Measurements from ENCODE around the gene PCED1B.

GRCh38 chr12:47131011-47131410, 51.6 kb downstream of the PCED1B start:
- TF ChIP-seq EZH2 (IDR thresholded peaks at IDR 0.05; ENCODE audit: low read depth, unreplicated experiment) (no peak), CTCF (conservative IDR thresholded peaks at IDR 0.05; ENCODE audit: low read depth in 2 of 2) (no peak), EZH2phosphoT487 (IDR thresholded peaks at IDR 0.05; ENCODE audit: unreplicated experiment) (no peak), POLR2AphosphoS5 (IDR thresholded peaks at IDR 0.05; ENCODE audit: low read depth) (no peak), ZNF331 (CRISPR knock-in tag; IDR thresholded peaks at IDR 0.05; ENCODE audit: low read depth) (no peak), ZNF114 (CRISPR knock-in tag; IDR thresholded peaks at IDR 0.05) (no peak), CREB1 (CRISPR knock-in tag; IDR thresholded peaks at IDR 0.05; ENCODE audit: low read depth) (no peak), JUNB (IDR thresholded peaks at IDR 0.05; ENCODE audit: unreplicated experiment) (no peak), NANOG (IDR thresholded peaks at IDR 0.05; ENCODE audit: borderline replicate concordance) (no peak), ETS1 (IDR thresholded peaks at IDR 0.05) (no peak)
- TF ChIP-seq, protein P1, sequence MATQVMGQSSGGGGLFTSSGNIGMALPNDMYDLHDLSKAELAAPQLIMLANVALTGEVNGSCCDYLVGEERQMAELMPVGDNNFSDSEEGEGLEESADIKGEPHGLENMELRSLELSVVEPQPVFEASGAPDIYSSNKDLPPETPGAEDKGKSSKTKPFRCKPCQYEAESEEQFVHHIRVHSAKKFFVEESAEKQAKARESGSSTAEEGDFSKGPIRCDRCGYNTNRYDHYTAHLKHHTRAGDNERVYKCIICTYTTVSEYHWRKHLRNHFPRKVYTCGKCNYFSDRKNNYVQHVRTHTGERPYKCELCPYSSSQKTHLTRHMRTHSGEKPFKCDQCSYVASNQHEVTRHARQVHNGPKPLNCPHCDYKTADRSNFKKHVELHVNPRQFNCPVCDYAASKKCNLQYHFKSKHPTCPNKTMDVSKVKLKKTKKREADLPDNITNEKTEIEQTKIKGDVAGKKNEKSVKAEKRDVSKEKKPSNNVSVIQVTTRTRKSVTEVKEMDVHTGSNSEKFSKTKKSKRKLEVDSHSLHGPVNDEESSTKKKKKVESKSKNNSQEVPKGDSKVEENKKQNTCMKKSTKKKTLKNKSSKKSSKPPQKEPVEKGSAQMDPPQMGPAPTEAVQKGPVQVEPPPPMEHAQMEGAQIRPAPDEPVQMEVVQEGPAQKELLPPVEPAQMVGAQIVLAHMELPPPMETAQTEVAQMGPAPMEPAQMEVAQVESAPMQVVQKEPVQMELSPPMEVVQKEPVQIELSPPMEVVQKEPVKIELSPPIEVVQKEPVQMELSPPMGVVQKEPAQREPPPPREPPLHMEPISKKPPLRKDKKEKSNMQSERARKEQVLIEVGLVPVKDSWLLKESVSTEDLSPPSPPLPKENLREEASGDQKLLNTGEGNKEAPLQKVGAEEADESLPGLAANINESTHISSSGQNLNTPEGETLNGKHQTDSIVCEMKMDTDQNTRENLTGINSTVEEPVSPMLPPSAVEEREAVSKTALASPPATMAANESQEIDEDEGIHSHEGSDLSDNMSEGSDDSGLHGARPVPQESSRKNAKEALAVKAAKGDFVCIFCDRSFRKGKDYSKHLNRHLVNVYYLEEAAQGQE (IDR thresholded peaks at IDR 0.05; ENCODE audit: unreplicated experiment): no peak

Data from GM23338 (cell line).